Midbrain (tissue), 1 donor: ENCODE measurements around the gene PIK3R2.

Source experiments
- DNase-seq: peaks from one replicate; lab custom pipeline; 2025; lab: John Stamatoyannopoulos, UW

PIK3R2 gene

DNA sequence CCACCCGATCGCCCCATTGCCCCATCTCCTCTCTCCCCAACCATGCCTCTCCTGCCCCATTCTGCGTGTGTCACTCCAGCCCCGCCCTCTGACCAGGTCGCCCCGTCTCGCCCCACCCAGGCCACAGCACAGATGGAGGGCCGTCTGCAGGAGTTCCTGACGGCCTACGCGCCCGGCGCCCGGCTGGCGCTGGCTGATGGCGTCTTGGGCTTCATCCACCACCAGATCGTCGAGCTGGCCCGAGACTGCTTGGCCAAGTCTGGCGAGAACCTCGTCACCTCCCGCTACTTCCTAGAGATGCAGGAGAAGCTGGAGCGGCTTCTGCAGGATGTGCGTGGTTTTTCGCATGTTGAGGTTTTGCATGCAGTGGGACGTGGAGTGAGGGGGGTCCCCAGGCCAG is 29.1 kb upstream of the PIK3R2 start:
- DNase-seq, result no peak

DNA sequence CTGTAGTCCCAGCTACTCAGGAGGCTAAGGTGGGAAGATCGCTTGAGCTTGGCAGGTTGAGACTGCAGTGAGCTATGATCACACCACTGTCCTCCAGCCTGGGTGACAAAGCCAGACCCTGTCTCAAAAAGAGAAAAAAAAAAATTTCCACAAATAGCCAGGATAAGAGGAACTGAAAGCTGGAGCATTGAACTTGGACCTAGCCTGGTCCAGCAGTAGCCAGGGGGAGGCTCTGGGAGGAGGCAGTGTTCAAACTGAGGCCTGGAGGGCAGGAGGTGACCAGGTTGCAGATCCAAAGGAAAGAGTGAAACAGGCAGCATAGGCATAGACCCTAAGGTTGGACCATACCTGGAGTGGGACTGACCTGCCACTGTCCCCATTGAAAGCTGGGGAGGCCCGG is 26.9 kb upstream of the PIK3R2 start:
- DNase-seq, result peak; percentile 24

DNA sequence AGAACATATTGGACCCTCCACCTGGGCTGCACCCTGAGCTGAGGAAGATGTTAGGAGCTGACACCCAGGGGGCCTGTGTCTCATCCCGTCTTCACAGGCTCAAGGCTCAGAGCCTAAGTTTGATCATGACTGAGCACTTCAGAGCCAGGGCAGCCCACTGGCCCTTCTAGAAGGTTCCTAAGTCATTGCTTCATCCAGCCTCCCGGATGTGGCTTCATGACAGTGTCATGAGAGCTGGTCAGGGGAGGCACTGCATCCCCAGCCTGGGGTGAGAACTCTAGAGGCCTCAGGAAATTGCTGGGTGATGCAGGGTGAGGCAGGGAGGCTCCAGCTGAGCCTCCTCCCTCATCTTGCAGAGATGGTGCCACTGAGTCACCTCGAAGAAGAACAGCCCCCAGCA is 24.9 kb upstream of the PIK3R2 start:
- DNase-seq, result no peak

DNA sequence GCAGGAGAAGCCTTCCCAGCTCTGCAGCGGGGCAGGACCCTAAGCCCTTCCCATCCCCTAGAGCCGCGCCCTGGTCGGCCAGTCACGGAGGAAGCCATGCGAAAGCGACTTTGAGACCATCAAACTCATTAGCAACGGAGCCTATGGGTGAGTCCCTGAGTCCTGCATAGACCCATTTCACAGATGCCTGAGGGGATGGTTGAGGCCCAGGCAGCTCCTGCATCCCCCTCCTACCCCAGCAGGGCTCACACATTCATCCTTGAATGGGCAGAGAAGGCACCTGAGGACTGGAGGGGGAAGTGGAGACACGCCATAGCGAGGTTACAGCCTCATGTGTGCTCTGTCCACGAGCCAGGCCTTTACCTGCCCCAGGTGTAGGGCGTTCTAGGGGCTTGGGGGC is 24.2 kb upstream of the PIK3R2 start:
- DNase-seq, result no peak

DNA sequence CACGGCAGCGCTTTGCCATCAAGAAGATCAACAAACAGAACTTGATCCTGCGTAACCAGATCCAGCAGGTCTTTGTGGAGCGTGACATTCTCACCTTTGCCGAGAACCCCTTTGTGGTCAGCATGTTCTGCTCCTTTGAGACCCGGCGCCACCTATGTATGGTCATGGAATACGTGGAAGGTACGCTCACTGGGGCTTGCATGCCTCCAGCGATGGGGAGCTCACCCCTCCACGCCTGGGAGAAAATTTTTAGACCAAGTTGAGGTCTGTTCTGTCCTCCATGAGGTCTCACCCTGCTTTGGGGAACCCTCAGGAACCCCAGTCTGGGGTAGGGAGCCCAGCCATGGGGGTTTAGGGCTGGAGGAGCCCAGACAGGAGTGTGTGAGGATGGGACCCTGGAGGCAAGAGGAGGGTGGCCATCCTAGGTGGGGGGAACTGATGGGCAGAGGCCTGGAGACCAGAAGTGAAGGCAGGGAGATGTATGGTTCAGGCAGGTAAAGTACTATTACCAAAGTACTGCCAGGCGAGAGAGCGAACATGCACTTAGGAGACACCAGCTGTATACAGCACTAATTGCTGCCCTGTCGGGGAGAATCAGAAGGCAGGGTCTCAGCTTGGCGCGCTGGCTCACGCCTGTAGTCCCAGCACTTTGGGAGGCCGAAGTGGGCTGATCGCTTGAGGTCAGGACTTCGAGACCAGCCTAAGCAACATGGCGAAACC is 22.3 kb upstream of the PIK3R2 start:
- no peak for DNase-seq

DNA sequence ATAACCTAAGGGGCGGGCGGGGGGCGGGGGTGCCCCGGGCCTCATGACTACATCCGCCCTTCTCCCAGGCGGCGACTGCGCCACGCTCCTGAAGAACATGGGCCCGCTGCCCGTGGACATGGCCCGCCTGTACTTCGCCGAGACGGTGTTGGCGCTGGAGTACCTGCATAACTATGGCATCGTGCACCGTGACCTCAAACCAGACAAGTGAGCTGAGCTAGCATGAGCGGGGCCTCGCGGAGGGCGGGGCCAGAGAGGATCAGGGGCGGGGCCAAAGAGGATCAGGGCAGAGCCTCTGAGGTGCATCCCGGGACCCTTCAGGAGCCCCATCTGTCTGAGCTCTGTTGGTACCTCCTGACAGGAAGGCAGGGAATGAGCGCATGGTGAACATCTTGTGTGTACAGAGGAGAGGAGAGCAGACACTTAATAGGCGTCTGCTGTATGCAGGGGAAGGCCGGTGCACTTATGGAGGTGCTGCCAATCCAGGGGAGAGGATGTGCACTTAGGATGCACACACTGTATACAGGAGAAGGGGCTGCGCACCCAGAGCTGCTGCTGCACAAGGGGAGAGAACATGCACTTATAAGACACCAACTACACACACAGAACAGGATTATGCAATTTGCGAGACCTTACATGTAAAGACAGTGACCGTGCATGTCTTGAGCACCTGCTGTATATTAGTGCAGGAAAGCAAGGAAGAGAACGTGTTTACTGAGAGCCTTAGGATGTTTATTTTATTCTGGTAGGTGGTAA is 20.9 kb upstream of the PIK3R2 start:
- no peak for DNase-seq

DNA sequence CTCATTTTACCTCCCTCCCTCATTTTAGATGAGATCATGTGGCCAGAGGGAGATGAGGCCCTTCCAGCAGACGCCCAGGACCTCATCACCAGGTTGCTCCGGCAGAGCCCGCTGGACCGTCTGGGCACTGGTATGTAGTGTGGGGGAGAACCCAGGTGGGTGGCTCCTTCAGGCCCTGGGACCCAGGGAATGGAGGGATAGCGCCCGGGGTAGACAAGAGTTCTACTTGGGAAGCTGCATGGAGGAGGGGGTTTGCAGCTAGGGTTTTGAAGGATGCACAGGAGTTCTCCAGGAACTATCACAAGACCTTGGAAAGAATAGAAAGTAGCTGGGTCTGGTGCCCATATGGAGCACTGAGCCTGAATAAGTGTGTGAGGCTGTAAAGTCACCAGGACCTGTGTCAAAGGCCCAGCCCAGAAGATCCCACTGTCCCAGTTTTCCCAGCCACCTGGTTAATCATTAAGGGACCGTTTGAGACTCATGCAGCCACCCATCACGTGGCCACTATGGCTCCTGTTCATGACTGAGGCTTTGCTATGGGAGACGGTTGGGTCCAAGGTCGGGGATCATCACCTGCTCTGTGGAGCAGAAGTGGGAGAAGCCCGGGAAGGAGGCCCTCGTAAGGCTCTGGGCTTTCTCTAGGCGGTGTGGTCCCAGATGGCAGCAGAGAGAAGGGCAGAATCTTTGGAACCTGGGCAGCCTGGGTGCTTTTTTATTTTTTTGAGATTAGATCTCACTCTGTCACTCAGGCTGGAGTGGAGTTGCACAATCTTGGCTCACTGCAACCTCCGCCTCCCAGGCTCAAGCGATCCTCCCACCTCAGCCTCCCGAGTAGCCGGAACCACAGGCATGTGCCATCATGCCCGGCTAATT is 17.0 kb upstream of the PIK3R2 start:
- DNase-seq, result no peak

DNA sequence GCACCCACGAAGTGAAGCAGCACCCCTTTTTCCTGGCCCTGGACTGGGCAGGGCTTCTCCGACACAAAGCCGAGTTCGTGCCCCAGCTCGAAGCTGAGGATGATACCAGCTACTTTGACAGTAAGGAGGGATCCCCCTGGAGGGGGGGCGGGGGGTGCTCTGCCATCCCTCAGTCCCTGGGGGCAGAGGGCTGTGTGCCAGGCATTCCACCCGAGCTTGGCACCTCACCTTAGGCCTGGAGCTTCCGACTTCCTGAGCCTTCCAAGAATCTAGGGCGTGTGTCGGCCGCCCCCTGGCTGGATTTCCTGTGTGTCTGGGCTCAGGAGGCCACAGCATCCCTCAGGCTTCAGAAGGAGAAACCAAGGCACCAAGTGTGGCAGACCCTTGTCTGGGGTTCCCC is 15.7 kb upstream of the PIK3R2 start:
- DNase-seq, result no peak

DNA sequence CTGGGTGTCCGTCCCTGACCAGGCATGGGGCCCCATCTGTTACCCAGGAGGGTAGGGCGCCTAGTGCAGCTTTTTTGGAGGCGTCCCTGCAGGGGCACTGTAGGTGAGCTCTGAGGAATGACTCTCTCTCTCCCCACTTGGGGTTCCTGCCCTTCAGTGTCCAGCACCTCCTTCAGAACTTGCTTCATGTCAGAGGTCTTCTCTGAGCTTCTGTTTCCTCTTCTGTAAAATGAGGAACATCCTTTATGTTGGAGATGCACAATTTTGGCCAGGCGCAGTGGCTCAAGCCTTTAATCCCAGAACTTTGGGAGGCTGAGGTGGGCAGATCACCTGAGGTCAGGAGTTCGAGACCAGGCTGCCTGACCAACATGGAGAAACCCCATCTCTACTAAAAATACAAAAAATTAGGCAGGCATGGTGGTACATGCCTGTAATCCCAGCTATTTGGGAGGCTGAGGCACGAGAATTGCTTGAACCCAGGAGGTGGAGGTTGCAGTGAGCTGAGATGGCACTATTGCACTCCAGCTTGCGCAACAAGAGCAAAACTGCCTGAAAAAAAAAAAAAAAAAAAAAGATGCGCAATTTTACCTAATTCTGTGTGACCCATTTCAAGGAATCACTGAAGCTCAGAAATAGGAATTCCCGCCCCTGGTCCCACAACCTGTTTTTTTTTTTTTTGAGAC is 15.2 kb upstream of the PIK3R2 start:
- no peak for DNase-seq

DNA sequence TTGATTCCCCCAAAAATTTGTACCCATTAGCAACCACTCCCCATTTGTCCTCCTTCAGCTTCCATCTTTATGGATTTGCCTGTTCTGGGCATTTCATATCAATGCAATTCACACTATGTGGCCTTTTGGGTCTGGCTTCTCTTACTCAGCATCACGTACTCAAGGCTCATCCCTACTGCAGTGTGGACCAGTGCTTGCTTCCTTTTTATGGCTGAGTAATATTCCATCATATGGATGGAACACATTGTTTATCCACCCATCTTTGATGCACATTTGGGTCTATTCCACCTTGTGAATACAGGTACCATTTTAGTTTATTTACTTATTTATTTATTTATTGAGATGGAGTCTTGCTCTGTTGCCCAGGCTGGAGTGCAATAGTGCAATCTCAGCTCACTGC is 12.5 kb upstream of the PIK3R2 start:
- DNase-seq, result no peak

DNA sequence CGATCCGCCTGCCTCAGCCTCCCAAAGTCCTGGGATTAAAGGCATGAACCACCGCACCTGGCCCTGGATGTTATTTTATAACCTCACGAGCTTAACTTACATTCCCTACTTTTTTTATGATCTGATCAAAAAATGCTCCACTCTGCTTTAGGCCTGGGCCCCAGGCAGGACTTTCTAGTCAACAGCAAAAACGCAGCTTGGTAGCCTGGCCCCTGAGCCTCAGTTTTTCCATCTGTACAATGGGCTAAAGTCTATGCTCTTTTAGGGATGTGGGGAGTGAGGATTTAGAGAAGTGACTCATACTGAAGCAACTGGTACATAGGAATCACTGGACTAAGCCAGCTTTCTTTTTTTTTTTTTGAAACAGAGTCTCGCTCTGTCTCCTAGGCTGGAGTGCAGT is 11.9 kb upstream of the PIK3R2 start:
- no peak for DNase-seq

DNA sequence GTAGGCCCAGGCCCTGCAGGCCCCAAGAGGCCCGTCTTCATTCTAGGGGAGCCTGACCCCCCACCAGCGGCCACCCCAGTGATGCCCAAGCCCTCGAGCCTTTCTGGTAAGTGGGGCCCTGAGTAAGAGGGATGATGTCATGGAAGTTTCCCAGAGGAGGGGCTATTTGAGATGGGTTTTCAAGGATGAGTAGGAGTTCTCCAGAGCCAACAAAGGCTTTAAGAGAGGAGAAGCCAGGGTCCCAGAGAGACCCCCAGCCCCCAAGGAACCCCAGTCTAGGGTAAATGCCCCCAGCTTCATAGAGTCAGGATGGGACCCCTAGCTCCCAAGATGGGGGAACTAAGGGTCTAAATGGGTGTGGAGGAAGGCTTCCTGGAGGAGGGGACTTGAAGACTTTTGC is 9.1 kb upstream of the PIK3R2 start:
- DNase-seq, result no peak

DNA sequence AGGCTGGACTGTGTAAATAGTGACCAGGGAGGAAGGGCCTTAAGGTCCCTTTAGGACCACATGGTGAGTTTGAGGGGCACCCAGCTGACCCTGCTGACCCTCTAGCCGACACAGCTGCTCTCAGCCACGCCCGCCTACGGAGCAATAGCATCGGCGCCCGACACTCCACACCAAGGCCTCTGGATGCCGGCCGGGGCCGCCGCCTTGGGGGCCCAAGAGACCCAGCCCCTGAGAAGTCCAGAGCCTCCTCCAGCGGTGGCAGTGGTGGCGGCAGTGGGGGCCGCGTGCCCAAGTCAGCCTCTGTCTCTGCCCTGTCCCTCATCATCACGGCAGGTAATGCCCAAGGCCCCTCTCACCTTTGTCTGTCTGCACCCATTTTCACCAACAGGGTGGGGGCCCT is 8.6 kb upstream of the PIK3R2 start:
- DNase-seq, result no peak

DNA sequence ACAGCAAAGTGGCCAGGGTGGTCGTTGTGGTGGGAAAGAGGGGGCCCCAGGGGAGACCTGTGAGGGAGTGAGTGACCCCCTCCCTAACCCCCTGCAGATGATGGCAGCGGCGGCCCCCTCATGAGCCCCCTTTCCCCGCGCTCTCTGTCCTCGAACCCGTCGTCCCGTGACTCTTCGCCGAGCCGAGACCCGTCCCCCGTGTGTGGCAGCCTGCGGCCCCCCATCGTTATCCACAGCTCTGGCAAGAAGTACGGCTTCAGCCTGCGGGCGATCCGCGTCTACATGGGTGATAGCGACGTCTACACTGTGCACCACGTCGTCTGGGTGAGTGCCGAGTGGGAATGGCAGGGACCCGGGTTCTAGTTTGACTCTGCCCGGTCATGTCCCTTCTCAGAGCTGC is 8.1 kb upstream of the PIK3R2 start:
- DNase-seq, result no peak

DNA sequence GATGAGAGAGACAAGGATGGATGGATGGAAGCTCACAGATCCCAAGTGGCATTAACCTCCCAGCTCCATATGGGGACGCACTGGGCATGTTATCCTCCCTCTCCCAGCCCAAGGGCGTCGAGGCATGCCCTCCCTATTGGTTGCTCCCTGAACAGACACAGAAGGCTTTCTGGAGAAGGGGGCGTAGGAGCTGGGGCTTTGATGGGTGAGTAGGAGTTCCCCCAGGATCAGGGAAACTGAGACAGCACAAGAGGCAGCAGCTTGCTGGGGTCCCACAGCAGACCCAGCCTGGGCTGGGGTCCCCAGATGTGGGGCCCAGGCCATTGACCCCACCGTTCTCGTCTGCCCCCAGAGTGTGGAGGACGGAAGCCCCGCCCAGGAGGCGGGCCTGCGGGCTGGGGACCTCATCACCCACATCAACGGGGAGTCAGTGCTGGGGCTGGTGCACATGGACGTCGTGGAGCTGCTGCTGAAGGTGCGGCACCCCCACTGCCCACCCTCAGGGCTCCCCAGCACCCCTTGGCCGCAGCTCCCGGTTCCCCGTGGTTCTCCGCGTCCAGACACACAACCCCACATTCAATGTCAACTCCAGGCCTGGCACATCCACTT is 7.5 kb upstream of the PIK3R2 start:
- DNase-seq, result no peak

DNA sequence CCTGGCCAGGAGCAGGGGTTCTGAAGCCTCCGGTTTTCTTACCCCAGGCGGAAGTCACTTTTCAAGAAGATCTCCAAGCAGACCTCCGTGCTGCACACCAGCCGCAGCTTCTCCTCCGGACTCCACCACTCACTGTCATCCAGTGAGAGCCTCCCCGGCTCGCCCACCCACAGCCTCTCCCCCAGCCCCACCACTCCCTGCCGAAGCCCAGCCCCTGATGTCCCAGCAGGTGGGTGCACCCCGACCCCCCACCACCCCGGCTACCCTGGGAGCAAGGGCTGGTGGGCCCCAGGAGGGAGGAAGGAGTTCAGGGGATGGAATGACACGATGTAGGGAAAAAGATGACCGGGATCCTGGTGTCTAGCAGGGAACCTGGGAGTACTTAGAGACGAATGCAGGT is 5.6 kb upstream of the PIK3R2 start:
- DNase-seq, result no peak

DNA sequence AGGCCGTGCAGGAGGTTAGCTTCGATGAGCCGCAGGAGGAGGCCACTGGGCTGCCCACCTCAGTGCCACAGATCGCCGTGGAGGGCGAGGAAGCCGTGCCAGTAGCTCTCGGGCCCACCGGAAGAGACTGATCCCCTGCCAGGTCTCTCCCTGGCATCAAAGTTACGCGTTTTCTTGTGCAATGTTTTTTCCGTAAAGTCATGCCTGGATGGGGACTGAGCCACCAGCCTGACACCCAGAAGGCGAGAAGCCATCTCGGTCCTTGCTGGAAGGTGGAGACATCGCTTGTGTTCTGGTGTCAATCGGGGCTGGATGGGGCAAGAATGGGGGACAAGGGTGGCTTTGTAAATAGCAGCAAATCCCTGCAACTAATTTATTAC is 3.4 kb upstream of the PIK3R2 start:
- DNase-seq, result no peak

DNA sequence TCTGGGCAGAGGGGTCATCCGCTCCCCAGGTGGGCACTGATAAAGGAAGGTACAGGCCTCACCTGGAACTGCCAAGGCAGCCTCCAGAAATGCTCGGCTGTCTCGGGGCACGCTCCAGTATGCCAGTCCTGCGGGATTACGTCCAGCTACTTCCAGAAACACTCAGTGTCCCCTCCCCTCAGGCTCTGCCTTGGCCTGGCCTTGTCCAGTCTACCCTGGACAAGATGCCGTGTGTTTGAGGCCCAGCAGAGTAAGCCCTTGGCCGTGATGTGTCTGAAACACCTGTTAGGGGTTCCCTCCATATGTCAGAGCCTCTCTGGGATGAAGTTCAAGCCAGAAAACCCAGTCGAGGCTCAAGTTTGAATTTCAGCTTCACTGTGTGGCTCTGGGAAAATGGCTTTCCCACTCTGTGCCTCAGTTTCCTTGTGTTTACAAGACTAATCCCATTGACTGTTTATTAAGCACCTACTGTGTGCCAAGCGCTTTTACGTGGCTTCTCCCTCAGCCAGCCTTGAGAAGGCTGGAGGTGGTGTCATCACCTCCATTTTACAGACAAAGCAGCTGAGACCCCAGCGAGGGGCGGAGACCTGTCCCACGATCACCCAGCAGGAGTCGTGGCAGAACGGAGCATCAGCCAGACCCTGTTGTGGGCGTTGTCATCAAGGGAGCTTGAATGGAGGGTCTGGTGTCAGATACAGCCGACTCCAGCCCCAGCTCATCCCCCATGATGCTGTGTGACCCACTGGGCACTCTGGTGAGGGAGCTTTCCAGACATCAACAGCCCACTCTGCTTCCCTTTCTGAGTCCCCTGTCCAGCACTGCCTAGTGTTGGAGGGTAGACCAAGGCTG is 2.0 kb upstream of the PIK3R2 start:
- no peak for DNase-seq

DNA sequence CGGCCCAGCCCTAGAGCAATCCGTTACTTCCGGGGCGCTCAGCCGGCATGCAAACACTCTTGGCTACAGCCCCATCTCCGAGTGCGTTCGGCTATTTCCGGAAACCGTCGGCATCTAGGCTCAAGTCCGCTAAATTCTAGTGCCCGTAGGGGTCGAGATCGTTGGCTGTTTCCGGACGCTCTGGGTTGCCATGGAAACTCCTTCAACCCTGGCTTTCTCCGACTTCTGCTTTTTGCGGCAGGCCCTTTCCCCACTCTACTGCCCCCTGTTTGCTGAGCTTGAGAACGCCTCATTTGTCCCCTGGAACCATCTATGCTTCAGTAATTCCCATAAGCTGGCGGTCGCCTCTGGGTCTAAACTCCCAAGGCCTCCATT is 534 bp upstream of the PIK3R2 start:
- peak; percentile 97 for DNase-seq

DNA sequence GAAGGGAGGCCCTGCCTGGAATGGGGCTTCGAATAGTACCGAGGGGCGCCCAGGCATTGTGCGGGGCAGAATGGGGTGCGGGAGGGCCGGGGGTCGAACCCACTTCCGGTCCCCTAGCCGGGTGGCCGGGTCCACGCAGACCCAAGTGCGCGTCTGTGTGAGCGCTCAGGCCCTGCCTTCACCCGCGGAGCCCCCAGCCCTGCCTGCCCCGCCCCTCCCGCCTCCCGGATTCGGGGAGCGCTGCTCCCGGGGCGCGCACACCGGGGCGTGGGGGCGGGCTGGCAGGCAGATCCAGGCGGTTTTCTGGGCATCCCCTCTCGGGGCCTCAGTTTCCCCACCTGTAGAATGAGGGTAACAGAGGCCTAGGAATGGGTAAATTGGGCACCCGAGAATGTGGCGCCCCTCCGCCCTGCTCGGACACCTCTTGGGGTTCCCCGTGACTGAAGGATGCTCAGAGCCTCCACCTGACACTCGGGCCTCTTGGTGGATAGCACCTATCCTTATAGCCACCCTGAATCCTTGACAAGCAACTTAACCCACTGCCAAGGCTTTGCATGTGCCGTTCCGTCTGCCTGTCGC is 682 bp downstream of the PIK3R2 start:
- peak; percentile 34 for DNase-seq
